Neutrophil (primary cell): ENCODE measurements around the gene SULT1A2.
"Not testable (repeated sequence)": the region's sequence is repeated elsewhere in the genome, so short reads cannot be mapped to it uniquely, and the experiment has no call there.

Experiments
- H3K27ac ChIP-seq: fragments of 200-600 bp; sonication (generic); 2 replicates; pipeline ENCODE4 v1.5.1; 2016; ENCODE audit warnings: mild to moderate bottlenecking, moderate library complexity
- H3K27me3 ChIP-seq: fragments of 200-600 bp; sonication (generic); 2 replicates; pipeline ENCODE4 v1.6.0; 2016; ENCODE audit warnings: mild to moderate bottlenecking
- H3K36me3 ChIP-seq: fragments of 200-600 bp; sonication (generic); 2 replicates; pipeline ENCODE4 v1.5.1; 2017
- H3K4me1 ChIP-seq, 2 experiments: fragments of 200-600 bp in 1 of 2; sonication (generic) in 1 of 2; 1 replicate in 1 of 2; 2 replicates in 1 of 2; pipeline versions ENCODE4 v1.5.1 to v1.6.1; 2013 to 2016; ENCODE audit warnings: low read depth in 1 of 2, low read length in 1 of 2, mild to moderate bottlenecking in 1 of 2, moderate library complexity in 1 of 2; ENCODE audit not compliant: control insufficient read depth in 1 of 2, insufficient read depth in 1 of 2
- H3K4me3 ChIP-seq, 2 experiments: fragments of 200-600 bp in 1 of 2; sonication (generic) in 1 of 2; 1 replicate in 1 of 2; 2 replicates in 1 of 2; pipeline ENCODE4 v1.5.1; 2013 to 2016; ENCODE audit warnings: low read depth in 1 of 2, low read length in 1 of 2, mild to moderate bottlenecking in 1 of 2, moderate library complexity in 1 of 2
- H3K9me3 ChIP-seq: fragments of 200-600 bp; sonication (generic); 2 replicates; pipeline ENCODE4 v1.5.1; 2016
- TF ChIP-seq, protein P1 (sequence below): fragments of 200-600 bp; sonication (generic); IDR thresholded peaks from 2 replicates; pipeline ENCODE4 v1.5.1; 2016; ENCODE audit warnings: antibody characterized with exemption

SULT1A2 gene

DNA sequence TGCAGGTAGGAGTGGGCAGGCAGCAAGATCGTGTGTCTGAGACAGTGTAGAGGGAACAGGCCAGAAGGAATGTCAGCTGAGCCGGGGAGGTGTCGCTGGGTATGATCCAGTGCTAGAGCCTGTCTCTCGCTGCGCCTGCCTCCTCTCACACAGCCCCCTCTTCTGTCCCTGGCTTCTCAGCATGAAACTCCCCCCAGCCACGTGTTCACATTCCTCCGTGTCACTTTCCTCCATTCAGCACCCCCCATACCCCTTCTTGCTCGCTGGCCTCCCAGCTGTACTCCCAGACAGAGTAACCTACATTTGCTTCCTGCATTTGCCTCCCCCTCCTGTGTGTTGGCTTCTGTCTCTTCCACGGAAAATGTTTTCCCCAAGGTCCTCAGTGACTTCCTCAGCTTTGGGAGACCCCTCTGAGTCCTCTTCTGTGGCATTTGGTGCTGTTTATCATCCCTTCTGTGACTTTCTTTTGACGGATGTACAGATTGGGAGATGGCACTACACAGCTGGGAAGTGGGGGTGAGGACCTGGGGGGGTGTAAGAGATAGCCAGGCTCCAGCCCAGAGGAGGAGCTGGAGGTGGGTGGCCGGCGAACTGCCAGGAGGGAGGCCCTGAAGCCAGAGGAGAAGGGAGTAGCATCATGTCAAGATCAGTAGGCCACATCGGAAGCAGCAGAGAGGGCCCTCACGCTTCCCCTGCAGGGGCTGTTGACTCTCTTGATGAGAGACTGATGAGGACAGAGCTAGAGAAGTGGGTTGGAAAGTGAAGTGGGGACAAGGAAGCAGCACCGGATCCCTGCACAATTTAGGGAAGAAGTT, 23.9 kb downstream of the SULT1A2 start:
- TF ChIP-seq, protein P1, sequence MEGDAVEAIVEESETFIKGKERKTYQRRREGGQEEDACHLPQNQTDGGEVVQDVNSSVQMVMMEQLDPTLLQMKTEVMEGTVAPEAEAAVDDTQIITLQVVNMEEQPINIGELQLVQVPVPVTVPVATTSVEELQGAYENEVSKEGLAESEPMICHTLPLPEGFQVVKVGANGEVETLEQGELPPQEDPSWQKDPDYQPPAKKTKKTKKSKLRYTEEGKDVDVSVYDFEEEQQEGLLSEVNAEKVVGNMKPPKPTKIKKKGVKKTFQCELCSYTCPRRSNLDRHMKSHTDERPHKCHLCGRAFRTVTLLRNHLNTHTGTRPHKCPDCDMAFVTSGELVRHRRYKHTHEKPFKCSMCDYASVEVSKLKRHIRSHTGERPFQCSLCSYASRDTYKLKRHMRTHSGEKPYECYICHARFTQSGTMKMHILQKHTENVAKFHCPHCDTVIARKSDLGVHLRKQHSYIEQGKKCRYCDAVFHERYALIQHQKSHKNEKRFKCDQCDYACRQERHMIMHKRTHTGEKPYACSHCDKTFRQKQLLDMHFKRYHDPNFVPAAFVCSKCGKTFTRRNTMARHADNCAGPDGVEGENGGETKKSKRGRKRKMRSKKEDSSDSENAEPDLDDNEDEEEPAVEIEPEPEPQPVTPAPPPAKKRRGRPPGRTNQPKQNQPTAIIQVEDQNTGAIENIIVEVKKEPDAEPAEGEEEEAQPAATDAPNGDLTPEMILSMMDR = no peak
- no peak overlapping the region for H3K4me3 ChIP-seq
- H3K4me1 ChIP-seq = peaks cover 14 to 15% of the 10 kb centered on the region in 2 experiments
- H3K27ac ChIP-seq = no peak overlapping the region
- no peaks in the 10 kb centered on the region for H3K27me3 ChIP-seq
- H3K36me3 ChIP-seq = no peaks in the 10 kb centered on the region
- H3K9me3 ChIP-seq = no peaks in the 10 kb centered on the region

DNA sequence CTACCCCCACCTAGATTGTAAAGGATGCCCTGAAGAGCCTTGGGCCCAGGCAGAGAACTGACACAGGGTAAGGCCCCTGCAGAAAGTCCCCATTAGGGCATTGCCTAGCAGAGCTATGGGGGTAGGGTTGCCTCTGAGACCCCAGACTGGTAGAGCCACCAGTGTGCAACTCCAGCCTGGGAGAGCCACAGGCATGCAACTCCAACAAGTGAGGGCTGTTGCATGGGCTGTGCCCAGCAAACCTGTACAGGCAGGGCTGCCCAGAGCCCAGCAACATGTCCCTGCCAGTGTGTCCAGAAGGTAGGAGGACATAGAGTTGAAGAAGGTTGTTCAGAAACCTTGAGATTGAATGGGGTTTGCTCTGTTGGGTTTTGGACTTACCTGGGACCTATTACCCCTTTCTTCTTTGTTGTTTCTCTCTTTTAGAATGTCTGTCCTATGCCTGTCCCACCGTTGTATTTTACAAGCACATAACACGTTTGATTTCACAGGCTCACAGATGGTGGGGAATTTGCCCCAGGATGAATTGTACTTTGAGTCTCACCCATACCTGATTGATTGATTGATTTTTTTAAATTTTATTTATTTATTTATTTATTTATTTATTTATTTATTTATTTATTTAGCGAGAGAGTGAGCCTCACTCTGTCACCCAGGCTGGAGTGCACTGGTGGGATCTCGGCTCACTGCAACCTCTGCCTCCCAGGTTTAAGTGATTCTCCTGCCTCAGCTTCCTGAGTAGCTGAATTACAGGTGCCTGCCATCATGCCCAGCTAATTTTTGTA, 26.7 kb downstream of the SULT1A2 start:
- no peaks in the 10 kb centered on the region for H3K36me3 ChIP-seq
- no peaks in the 10 kb centered on the region for H3K27me3 ChIP-seq
- no peak overlapping the region for H3K27ac ChIP-seq
- H3K9me3 ChIP-seq = no peaks in the 10 kb centered on the region
- peaks cover 14 to 15% of the 10 kb centered on the region in 2 experiments for H3K4me1 ChIP-seq
- TF ChIP-seq, protein P1 = no peak
- H3K4me3 ChIP-seq = no peak overlapping the region

DNA sequence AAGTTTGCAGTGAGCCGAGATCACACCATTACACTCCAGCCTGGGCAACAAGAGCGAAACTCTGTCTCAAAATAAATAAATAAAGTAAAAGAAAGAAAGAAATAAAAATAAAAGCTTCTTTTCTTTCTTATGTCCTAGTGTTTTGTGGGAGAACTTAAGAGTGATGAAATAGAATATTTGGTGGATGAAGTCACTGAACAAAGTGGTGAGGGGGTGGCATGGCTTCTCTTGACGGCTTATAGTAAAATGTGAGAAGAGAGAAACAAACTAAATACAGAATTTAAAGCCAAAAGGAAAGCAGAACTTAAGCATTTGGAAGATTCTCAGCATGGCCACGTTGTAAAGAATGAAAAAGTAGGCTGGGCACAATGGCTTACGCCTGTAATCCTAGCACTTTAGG, 27.8 kb downstream of the SULT1A2 start:
- Histone ChIP-seq H3K9me3 (no peaks in the 10 kb centered on the region), H3K27me3 (no peaks in the 10 kb centered on the region), H3K36me3 (no peaks in the 10 kb centered on the region), H3K4me3 (no peak overlapping the region), H3K4me1 (peaks cover 13% of the 10 kb centered on the region in 2 experiments), H3K27ac (no peak overlapping the region)
- TF ChIP-seq, protein P1 = no peak

DNA sequence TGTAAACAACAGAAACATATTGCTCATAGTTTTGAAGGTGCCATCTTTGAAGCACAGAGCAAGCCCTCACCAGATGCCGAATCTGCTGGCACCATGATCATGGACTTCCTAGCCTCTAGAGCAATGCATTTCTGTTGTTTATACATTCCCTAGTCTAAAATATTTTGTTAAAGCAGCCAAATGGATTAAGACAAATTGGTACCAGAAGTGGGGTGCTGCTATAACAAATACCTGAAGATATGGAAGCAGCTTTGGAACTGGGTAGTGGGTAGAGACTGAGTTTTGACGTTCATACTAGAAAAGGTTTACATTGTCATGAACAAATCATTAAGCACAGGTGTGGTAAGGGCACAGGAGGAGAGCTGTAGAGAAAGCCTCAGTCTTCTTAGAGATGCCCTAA, 29.6 kb downstream of the SULT1A2 start:
- H3K36me3 ChIP-seq = no peaks in the 10 kb centered on the region
- no peaks in the 10 kb centered on the region for H3K4me1 ChIP-seq
- no peak overlapping the region for H3K27ac ChIP-seq
- no peaks in the 10 kb centered on the region for H3K27me3 ChIP-seq
- TF ChIP-seq, protein P1 = no peak
- H3K9me3 ChIP-seq = no peaks in the 10 kb centered on the region
- H3K4me3 ChIP-seq = no peak overlapping the region

DNA sequence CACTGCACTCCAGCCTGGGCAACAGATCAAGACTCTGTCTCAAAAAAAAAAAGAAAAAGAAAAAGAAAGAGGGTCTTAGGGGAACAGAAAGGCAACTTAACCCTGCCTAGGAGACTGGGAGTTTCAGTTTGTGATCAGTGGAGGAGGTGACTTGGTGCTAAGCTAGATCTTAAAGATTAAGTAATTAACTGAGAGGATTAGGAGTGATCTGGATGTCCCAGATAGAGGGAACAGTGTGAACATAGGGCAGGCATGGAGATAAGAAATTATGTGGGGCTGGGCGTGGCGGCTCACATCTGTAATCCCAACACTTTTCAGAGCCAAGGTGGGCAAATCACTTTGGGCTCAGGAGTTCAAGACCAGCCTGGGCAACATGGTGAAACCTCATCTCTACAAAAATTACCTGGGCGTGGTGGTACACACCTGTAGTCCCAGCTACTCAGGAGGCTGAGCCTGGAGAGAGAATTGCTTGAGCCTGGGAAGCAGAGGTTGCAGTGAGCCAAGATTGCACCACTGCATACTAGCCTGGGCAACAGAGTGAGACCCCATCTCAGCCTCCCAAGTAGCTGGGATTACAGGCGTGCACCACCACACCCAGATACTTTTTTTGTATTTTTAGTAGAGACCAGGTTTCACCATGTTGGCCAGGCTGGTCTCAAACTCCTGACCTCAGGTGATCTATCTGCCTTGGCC, 30.5 kb downstream of the SULT1A2 start:
- H3K27ac ChIP-seq, H3K4me1 ChIP-seq, H3K9me3 ChIP-seq, H3K4me3 ChIP-seq, H3K27me3 ChIP-seq, H3K36me3 ChIP-seq: not testable (repeated sequence)
